Posterior cingulate gyrus (tissue), 11 donors: ENCODE results near the gene LCTL.

Source experiments
- DNase-seq, 10 donors: peaks; one replicate each; pipeline versions ENCODE4 v3.0.0 to v3.0.0-alpha.2; 2020 to 2021; ENCODE audit warnings: mixed read lengths in 3 of 10
- intact Hi-C: fragments of 100-400 bp; cut with DNase I; formaldehyde crosslinking; loops from one replicate; pipeline ENCODE4 v1.15.1; 2023

LCTL gene

GRCh38 chr15:66565741-66566144 lies at the start of gene LCTL:
LCTL (minus strand) TSS chr15:66565998; CDS start chr15:66565365, 633 bp downstream.
- DNase-seq: peak in 4 of 10 donors; percentile 18 to 86 (median 32)
- intact Hi-C loops: no loop called here

- DNase-seq: peak in 2 of 10 donors; percentile 25 to 41
These were observed 49.4 kb upstream of the LCTL start for GRCh38 chr15:66614951-66615760.

GRCh38 chr15:66614456-66614855 lies 48.7 kb upstream of the LCTL start:
- intact Hi-C loops: no loop called here
- peak in 1 of 10 donors; percentile 6 for DNase-seq

More at GRCh38 chr15:66614951-66615760, 49.4 kb upstream of the LCTL start:
- intact Hi-C loops: loop anchor here (5.0 kb wide), 2 partner anchors 87 to 157 kb away; partner anchors contain the start of gene SMAD6

GRCh38 chr15:66613743-66614142 lies 47.9 kb upstream of the LCTL start:
- intact Hi-C loops: no loop called here
- peak in 1 of 10 donors; percentile 49 for DNase-seq

GRCh38 chr15:66611257-66612053 lies 45.7 kb upstream of the LCTL start:
- DNase-seq: peak in 4 of 10 donors; percentile 12 to 82 (median 48)
- intact Hi-C loops: no loop called here

GRCh38 chr15:66609876-66610275 lies 44.1 kb upstream of the LCTL start:
- intact Hi-C loops: no loop called here
- DNase-seq: peak in 2 of 10 donors; percentile 35 to 57

GRCh38 chr15:66608881-66609280 lies 43.1 kb upstream of the LCTL start:
- DNase-seq: no peak
- intact Hi-C loops: no loop called here

GRCh38 chr15:66608159-66608558 lies 42.4 kb upstream of the LCTL start:
- intact Hi-C loops: no loop called here
- DNase-seq: no peak

GRCh38 chr15:66603301-66604179 lies 37.7 kb upstream of the LCTL start:
- intact Hi-C loops: loop anchor here (5.0 kb wide), 2 partner anchors 169 to 249 kb away; no protein-coding TSS in a partner anchor
- peak in 6 of 10 donors; percentile 25 to 86 (median 41) for DNase-seq

- peak in 1 of 10 donors; percentile 25 for DNase-seq
- intact Hi-C loops: loop anchor here (5.0 kb wide), 2 partner anchors 171 to 251 kb away; no protein-coding TSS in a partner anchor
These were observed 35.7 kb upstream of the LCTL start for GRCh38 chr15:66601521-66601920.

- intact Hi-C loops: loop anchor here (5.0 kb wide), 2 partner anchors 172 to 252 kb away; no protein-coding TSS in a partner anchor
- DNase-seq: peak in 1 of 10 donors; percentile 63
These were observed 34.4 kb upstream of the LCTL start for GRCh38 chr15:66600240-66600627.

- intact Hi-C loops: loop anchor here (5.0 kb wide), 2 partner anchors 173 to 253 kb away; no protein-coding TSS in a partner anchor
- DNase-seq: peak in 1 of 10 donors; percentile 57
These were observed 33.9 kb upstream of the LCTL start for GRCh38 chr15:66599536-66600239.

GRCh38 chr15:66598095-66598815 lies 32.5 kb upstream of the LCTL start:
- intact Hi-C loops: no loop called here
- peak in 2 of 10 donors; percentile 4 to 51 for DNase-seq

- DNase-seq: peak in 1 of 10 donors; percentile 11
- intact Hi-C loops: no loop called here
These were observed 30.2 kb upstream of the LCTL start for GRCh38 chr15:66595931-66596545.

GRCh38 chr15:66595332-66595731 lies 29.5 kb upstream of the LCTL start:
- no peak for DNase-seq
- intact Hi-C loops: no loop called here

GRCh38 chr15:66594836-66595235 lies 29.0 kb upstream of the LCTL start:
- DNase-seq: no peak
- intact Hi-C loops: no loop called here

- peak in 1 of 10 donors; percentile 72 for DNase-seq
- intact Hi-C loops: no loop called here
These were observed 28.5 kb upstream of the LCTL start for GRCh38 chr15:66594344-66594743.

- peak in 2 of 10 donors; percentile 47 to 57 for DNase-seq
- intact Hi-C loops: no loop called here
These were observed 27.5 kb upstream of the LCTL start for GRCh38 chr15:66593219-66593780.
